Urinary bladder (tissue), 4 donors: ENCODE results near the gene LRR1. TPM values are rescaled to one million over a fixed set of nuclear protein-coding genes. Genes with fewer than 3 reads are reported as not detected.
A peak's percentile ranks its signal among the peaks of the same experiment; 100 is the strongest.

Experiments used
- DNase-seq: peaks from one replicate; pipeline ENCODE4 v3.0.0-alpha.2; 2015; ENCODE audit errors: extremely low spot score
- H3K27ac ChIP-seq: one replicate; pipeline ENCODE4 v1.5.1; 2013; ENCODE audit warnings: low read depth, mild to moderate bottlenecking, moderate library complexity
- H3K36me3 ChIP-seq: one replicate; pipeline ENCODE4 v1.6.1; 2013; ENCODE audit warnings: mild to moderate bottlenecking, moderate library complexity; ENCODE audit not compliant: insufficient read depth
- H3K4me1 ChIP-seq: one replicate; pipeline ENCODE4 v1.6.1; 2013; ENCODE audit warnings: mild to moderate bottlenecking, moderate library complexity; ENCODE audit not compliant: insufficient read depth
- H3K4me3 ChIP-seq: one replicate; pipeline ENCODE4 v1.5.1; 2013; ENCODE audit warnings: low read depth, low read length
- WGBS: extraction: QIAGEN DNeasy Blood & Tissue Kit; methylation state at CpG from one replicate; pipeline ENCODE4 v1.1.7; 2013; 5-methylcytosine and 5-hydroxymethylcytosine counted together
- polyA plus RNA-seq: library from polyadenylated mRNA; stranded (reverse); fragments of 200-250 nt; gene quantifications from one replicate; pipeline ENCODE4 v1.2.3, GENCODE V29; 2013
- total RNA-seq: library from RNA; depleted of rRNA; stranded (reverse); fragments of >200 nt; gene quantifications from one replicate; pipeline ENCODE4 v1.2.3, GENCODE V29; 2014
- donor health status: healthy with polysubstance abuse.
- donor health status: healthy.

LRR1 gene
- 19.2 TPM for total RNA-seq
- polyA plus RNA-seq: 8.6 TPM

- no peaks in the 10 kb centered on the region for H3K4me1 ChIP-seq
- no peaks in the 10 kb centered on the region for H3K36me3 ChIP-seq
- DNase-seq: peak; percentile 62
- H3K4me3 ChIP-seq: peak within 1 kb of the TSS; percentile 68
- WGBS: under 1% methylated on average over 77 of the region's 77 CpGs
- H3K27ac ChIP-seq: peak within 1 kb of the TSS; percentile 88
Measured at GRCh38 chr14:49598485-49599300, at the start of gene LRR1. Gene LRR1 (plus strand): TSS chr14:49598940. CDS start chr14:49599021, 81 bp downstream.

- WGBS: 60% methylated on average over 1 of the region's 1 CpG
- Histone ChIP-seq H3K4me3 (no peak overlapping the region), H3K4me1 (no peaks in the 10 kb centered on the region), H3K27ac (no peak overlapping the region), H3K36me3 (no peaks in the 10 kb centered on the region)
- DNase-seq: no peak
Measured at GRCh38 chr14:49549446-49549845, 49.3 kb upstream of the LRR1 start.

- WGBS: 69% methylated on average over 4 of the region's 4 CpGs
- no peak overlapping the region for H3K27ac ChIP-seq
- DNase-seq: no peak
- no peak overlapping the region for H3K4me3 ChIP-seq
- H3K4me1 ChIP-seq: no peaks in the 10 kb centered on the region
- H3K36me3 ChIP-seq: no peaks in the 10 kb centered on the region
Measured at GRCh38 chr14:49549881-49550280, 48.9 kb upstream of the LRR1 start.

- 68% methylated on average over 5 of the region's 5 CpGs for WGBS
- H3K36me3 ChIP-seq: no peaks in the 10 kb centered on the region
- H3K4me3 ChIP-seq: no peak overlapping the region
- no peaks in the 10 kb centered on the region for H3K4me1 ChIP-seq
- no peak for DNase-seq
- H3K27ac ChIP-seq: no peak overlapping the region
Measured at GRCh38 chr14:49550286-49551184, 48.2 kb upstream of the LRR1 start.

- H3K27ac ChIP-seq: no peak overlapping the region
- no peak overlapping the region for H3K4me3 ChIP-seq
- DNase-seq: no peak
- H3K4me1 ChIP-seq: no peaks in the 10 kb centered on the region
- no peaks in the 10 kb centered on the region for H3K36me3 ChIP-seq
- WGBS: 86% methylated on average over 2 of the region's 2 CpGs
Measured at GRCh38 chr14:49551569-49551968, 47.2 kb upstream of the LRR1 start.

GRCh38 chr14:49553106-49553505 is 45.6 kb upstream of the LRR1 start:
- DNase-seq: no peak
- no peaks in the 10 kb centered on the region for H3K4me1 ChIP-seq
- H3K4me3 ChIP-seq: no peak overlapping the region
- no peaks in the 10 kb centered on the region for H3K36me3 ChIP-seq
- H3K27ac ChIP-seq: no peak overlapping the region

GRCh38 chr14:49553892-49554291 is 44.8 kb upstream of the LRR1 start:
- DNase-seq: no peak
- Histone ChIP-seq H3K36me3 (no peaks in the 10 kb centered on the region), H3K4me3 (no peak overlapping the region), H3K4me1 (no peaks in the 10 kb centered on the region), H3K27ac (no peak overlapping the region)
- WGBS: 65% methylated on average over 3 of the region's 3 CpGs

GRCh38 chr14:49559979-49560768 is 38.6 kb upstream of the LRR1 start:
- 91% methylated on average over 6 of the region's 6 CpGs for WGBS
- Histone ChIP-seq H3K36me3 (no peaks in the 10 kb centered on the region), H3K4me1 (no peaks in the 10 kb centered on the region), H3K27ac (no peak overlapping the region), H3K4me3 (no peak overlapping the region)
- no peak for DNase-seq

GRCh38 chr14:49566714-49567113 is 32.0 kb upstream of the LRR1 start:
- Histone ChIP-seq H3K4me1 (no peaks in the 10 kb centered on the region), H3K4me3 (no peak overlapping the region), H3K27ac (no peak overlapping the region), H3K36me3 (peaks cover 1% of the 10 kb centered on the region)
- WGBS: 93% methylated on average over 12 of the region's 12 CpGs
- DNase-seq: no peak

- Histone ChIP-seq H3K27ac (no peak overlapping the region), H3K4me1 (no peaks in the 10 kb centered on the region), H3K4me3 (no peak overlapping the region), H3K36me3 (peaks cover 1% of the 10 kb centered on the region)
- 84% methylated on average over 3 of the region's 3 CpGs for WGBS
- DNase-seq: no peak
Measured at GRCh38 chr14:49569281-49569680, 29.5 kb upstream of the LRR1 start.

- 90% methylated on average over 5 of the region's 5 CpGs for WGBS
- Histone ChIP-seq H3K27ac (no peak overlapping the region), H3K4me1 (no peaks in the 10 kb centered on the region), H3K36me3 (peaks cover 6% of the 10 kb centered on the region), H3K4me3 (no peak overlapping the region)
- DNase-seq: no peak
Measured at GRCh38 chr14:49574038-49574437, 24.7 kb upstream of the LRR1 start.

- WGBS: 98% methylated on average over 1 of the region's 1 CpG
- H3K36me3 ChIP-seq: peaks cover 10% of the 10 kb centered on the region
- H3K27ac ChIP-seq: no peak overlapping the region
- no peak overlapping the region for H3K4me3 ChIP-seq
- no peak for DNase-seq
- no peaks in the 10 kb centered on the region for H3K4me1 ChIP-seq
Measured at GRCh38 chr14:49578141-49578540, 20.6 kb upstream of the LRR1 start.

- no peaks in the 10 kb centered on the region for H3K4me1 ChIP-seq
- no peak overlapping the region for H3K4me3 ChIP-seq
- no peak overlapping the region for H3K27ac ChIP-seq
- H3K36me3 ChIP-seq: peaks cover 10% of the 10 kb centered on the region
- 86% methylated on average over 2 of the region's 2 CpGs for WGBS
- DNase-seq: no peak
Measured at GRCh38 chr14:49579841-49580240, 18.9 kb upstream of the LRR1 start.
